OCI-M1 (cell line): ENCODE measurements around the gene HECTD1.
"Not testable (repeated sequence)": the region's sequence is repeated elsewhere in the genome, so short reads cannot be mapped to it uniquely, and the experiment has no call there.

ENCODE experiments used
- DNase-seq: peaks from one replicate; lab custom pipeline; 2025; lab: John Stamatoyannopoulos, UW

HECTD1 gene

DNA sequence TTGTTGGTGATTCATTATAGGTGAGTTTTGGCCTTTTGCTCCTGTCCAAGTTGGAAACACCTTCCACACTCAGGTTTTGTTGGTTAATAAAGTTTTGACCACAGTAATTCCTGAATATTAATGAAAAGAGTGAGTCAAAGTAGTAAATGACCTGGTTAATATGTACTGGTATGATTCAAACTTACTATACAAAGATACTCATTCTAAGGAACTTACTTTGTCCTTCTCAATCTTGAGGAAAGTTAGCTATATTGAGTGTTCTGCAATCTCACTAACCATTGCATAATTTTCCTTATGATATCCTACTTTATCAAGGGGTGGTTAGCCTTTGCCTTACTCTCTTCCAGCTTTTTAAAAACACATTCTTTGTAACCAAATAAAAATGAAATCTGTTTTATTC, 20.9 kb upstream of the HECTD1 start:
- peak; percentile 70 for DNase-seq

DNA sequence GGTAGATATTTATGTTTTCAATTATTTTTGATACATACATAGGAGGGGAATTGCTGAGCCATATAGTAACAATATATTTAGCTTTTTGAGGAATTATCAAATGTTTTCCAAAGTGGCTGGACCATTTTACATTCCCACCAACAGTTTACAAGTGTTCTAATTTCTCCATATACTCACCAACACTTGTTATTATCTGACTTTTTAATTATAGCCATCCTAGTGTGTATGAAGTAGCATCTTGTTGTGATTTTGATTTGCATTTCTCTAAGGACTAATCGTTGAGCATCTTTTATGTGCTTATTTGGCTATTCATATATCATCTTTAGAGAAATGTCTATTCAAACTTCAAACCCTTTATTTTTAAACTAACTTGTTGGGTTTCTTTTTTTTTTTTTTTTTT, 17.2 kb upstream of the HECTD1 start:
- no peak for DNase-seq

DNA sequence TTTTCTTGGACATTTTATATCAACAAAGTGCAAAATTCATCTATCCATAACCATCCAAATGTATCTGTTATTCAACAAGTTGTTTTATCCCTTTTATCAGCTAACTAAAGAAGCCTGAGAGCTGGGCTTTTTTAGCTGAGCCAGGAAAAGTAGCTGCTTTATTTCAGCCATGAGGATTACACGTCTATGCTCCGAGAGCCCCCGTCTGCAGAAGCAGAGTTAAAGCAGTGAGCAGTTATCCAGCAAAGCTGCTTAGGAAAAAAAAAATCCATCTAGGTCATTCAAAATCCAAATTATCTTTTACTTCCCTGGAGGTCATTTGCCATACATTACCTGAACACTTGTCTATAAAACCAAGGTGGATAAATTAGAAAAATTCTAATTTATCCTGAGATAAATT, 15.7 kb upstream of the HECTD1 start:
- no peak for DNase-seq

DNA sequence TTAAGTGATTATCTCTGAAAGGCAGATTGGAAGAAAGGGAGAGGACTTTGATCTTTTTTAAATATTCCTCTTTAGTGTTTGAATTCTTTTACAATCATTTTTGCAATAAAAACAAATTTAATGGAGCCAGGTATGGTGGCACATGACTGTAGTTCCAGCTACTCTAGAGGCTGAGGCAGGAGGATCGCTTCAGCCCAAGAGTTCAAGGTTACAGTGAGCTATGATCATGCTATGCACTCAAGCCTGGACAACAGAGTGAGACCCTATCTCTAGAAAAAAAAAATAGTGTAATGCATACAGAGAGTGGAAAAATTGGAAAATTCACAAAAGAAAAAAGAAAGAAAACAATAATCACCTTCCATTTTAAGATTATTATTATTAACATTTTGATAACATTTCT, 15.2 kb upstream of the HECTD1 start:
- DNase-seq: no peak

DNA sequence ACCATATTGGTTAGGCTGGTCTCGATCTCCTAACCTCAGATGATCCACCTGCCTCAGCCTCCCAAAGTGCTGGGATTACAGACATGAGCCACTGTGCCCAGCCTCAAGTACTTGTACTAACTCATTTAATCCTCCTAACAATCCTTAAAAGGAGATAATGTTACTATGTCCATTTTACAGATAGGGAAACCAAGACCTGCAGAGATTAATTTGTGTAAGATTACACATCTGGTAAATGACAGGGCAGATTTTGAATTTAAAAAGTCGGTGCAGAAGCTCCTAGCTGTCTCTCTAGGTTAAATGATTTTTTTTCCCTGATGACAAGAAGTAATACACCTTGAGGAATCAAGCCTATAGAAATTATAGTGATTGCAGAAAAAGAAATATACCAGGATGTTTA, 13.7 kb upstream of the HECTD1 start:
- no peak for DNase-seq

DNA sequence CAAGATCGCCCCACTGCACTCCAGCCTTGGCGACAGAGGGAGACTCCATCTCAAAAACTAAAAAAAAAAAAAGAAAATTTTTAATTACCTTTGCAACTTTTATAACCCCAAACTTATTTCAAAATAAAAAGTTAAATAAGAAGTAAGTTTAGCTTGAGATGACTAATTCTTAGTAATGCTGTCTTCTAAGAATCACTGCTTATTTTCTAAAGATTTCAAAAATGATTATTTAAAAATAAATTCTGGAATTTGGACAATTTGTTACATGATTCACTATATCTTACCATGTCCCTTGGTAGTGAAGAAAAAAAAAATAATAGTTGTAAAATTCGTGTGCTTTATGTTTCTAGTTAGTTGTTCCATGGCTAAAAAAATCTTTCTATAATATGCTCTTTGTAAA, 11.6 kb upstream of the HECTD1 start:
- no peak for DNase-seq

DNA sequence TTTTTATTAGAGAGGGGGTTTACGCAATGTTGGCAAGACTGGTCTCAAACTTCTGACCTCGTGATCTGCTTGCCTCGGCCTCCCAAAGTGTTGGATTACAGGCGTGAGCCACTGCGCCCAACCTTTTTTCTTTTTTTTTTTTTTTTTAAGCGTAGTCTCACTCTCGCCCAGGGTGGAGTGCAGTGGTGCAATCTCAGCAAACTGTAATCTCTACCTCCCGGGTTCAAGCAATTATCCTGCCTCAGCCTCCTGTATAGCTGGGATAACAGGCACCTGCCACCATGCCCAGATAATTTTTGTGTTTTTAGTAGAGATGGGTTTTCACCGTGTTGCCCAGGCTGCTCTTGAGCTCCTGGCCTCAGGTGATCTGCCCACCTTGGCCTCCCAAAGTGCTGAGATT, 8.8 kb upstream of the HECTD1 start:
- DNase-seq: no peak

DNA sequence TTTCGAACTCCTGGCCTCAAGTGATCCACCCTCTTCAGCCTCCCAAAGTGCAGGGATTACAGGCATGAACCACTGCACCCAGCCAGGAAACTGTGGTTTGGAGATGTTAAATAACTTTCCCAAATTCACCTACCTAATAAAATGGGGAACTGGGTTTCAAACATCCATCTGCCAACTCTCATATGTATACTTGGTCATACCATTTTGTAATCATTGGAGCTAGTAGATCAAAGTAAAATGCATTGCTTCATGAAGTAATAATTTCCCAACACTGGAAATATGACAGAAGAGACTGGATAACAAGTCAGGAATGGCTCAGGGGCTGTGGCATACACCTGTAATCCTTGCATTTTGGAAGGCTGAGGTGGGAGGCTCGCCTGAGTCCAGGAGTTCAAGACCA, 5.3 kb upstream of the HECTD1 start:
- DNase-seq: no peak

DNA sequence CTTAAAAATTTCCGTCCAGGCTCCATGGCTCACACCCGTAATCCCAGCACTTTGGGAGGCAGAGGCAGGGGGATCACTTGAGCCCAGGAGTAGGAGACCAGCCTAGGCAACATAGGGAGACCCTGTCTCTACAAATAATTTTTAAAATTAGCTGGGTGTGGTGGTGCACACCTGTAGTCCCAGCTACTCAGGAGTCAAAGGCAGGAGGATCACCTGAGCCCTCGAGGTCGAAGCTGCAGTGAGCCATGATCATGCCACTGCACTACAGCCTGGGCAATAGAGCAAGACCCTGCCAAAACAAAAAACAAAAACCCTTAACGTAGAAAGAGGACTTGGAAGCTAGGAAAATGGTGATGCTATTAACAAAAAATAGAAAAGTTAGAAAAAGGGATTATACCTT, 2.0 kb upstream of the HECTD1 start:
- no peak for DNase-seq

DNA sequence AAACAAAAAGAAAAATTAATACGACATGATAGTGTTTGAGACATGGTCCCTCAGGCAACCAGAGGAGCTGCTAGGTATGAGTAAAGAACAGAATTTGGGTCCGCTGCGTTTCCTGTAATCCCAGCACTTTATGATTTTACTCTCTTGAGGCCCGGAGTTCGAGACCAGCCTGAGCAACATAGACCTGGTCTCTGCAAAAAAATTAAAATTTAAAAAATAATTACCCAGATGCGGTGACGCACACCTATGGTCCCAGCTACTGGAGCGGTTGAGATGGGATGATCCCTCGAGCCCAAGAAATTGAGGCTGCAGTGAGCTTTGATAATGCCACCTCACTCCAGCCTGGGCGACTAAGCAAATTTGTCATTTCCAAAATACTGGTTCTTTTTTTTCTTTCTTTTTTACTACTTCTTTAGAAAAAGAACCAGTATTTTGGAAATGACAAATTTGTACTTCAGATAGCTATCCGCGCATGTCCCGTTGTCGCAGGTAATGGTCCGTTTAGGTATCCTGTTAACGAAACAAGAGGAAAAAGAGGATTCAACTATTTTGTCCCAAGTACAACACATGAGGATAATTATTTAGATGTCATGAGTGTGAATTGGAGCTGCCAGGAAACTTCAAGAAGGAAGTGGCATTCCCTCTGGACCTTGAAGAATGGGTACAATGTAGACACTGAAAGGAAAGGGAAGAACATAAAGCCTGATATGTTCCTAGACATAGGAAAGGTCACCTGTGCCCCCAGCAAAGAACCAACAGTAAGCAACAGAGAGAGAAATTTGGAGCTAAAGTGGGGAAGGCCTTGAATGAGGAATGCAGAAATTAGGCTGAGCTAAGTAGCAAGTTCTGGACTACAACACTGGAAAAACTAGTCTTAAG, 1.2 kb upstream of the HECTD1 start:
- no peak for DNase-seq

DNA sequence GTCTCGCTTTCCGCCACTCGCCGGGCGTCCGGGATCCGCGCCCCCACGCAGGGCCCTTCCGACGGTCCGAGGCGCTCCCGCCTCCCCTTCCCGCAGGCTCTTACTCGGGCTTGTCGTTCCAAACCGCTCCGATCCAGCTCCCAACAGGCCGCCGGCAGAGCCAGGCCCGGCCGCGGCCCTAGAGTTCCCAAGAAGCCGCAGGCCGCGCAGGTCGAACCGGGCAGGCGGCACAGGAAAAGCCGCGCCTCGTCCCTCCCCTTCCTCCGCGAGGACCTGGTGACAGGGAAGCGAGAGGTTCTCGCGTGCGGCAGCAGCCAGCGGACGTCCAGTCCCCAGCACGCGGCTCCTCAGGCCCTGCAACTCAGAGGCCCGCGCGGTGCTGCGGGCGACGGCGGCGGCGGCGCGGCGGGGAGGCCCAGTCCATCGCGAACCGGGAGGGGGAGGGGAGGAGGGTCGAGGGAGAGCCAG, 272 bp downstream of the HECTD1 start:
- no peak for DNase-seq

DNA sequence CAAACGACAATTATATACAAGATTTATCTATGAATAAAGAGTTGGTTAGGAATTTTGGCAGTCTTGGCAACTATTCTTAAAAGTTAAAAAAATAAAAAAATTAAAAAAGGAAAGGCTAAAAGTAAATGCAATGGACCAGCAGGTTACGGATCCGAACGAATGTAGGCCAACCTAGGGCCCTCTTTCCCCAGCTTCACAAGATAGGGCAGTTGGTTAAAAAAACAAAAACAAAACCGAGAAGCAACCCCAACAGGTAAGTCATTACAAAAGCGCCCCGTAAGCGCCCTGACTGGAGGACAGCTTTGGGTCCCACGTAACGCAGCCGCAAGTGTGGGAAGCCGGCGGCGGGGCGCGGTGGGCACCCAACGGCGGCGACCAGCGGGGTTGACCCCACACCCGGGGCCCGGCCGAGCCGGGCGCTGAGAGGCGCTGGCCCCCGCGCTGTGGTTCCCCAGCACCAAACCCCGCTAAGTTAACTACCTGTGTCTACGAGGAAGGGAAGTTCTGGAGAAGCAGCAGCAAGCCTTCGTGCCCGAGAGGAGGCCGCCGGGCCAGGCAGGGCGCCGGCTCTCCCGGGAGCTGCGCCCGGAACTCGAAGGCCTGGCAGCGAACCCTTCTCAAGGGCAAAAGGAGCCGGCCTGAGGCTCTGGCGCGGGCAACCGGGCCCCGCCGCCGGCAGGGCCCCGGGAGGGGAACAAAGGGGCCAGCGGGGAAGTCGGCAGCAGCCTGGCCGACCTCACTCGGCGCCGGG, 882 bp downstream of the HECTD1 start:
- peak; percentile 45 for DNase-seq

DNA sequence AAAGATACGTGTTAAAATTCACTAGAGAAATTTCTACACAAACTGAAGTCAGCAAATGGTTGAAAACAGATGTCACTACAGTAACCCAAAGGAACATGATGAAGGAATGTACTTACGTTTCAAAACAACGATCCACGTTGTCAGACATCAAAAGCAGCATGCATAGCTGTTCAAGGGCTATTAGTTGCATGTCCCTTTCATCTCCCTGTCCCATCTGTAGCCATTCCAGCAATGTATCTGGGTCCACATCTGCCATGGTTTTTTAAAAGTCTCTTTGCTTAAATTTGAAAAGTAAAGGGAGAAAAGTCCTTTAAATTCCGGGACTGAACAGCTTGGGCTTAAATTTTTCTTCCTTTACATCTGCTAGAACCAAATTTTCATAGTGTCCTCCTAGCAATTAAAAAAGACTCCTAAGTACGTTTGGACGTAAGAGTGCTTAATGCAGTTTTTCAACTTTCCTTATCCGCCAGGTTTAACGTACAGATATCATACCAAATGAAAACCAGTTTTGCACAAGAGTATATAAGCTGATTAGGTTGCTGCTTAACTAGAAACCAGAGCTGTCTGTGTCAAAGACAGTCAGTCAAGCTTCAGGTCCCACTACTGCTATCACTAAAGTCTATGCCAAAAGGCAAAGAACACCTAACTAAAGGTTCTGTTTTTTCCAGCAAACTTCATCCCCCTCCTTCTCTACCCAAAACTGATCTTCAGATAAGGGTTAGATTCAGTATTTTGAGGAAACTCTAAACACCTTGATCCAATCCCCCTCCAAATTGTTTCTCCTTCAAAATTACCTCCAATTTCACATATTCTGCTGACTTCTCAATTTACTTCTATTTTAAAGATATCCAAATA, 1.7 kb downstream of the HECTD1 start:
- DNase-seq: peak; percentile 66

DNA sequence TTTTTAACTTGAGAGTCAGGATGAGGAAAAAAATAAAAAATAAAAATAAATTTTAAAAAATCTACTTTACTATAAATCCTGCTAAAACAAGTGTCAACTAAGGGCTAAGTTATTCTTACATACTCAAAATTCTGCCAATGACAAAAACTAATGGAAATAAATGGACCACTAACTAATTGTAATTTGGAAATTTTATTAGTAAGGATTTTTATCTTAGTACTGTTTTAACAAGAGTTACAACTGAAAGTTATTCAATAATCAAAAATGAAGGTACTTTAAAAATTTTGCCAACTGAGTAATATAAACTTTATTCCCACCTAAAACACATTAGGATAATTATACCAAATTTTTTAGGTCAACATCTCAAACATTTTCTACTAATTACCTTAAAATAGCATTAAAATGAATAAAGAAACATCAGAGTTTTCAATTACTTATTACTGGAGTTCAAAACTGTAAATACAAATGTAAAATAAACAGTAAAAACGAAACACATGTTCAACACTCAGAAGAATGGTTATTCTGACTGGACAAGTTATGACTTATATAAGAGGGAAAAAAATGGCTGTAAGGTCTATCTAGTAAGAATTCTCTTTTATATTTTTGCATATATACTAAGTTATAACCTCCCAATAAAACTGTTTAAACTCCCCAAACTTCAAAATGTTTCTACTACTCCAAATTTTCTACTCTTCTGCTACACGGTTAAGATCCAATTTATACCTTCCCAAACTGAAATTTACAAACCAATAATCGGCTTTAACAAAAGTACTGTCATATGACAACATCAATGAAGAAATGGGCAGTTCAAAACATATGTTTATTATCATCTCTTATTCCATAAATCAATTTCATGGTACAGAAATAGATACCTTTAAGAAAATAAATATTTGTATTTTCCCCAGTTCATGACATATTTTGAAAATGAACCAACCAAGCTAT, 2.7 kb downstream of the HECTD1 start:
- DNase-seq: peak; percentile 16

DNA sequence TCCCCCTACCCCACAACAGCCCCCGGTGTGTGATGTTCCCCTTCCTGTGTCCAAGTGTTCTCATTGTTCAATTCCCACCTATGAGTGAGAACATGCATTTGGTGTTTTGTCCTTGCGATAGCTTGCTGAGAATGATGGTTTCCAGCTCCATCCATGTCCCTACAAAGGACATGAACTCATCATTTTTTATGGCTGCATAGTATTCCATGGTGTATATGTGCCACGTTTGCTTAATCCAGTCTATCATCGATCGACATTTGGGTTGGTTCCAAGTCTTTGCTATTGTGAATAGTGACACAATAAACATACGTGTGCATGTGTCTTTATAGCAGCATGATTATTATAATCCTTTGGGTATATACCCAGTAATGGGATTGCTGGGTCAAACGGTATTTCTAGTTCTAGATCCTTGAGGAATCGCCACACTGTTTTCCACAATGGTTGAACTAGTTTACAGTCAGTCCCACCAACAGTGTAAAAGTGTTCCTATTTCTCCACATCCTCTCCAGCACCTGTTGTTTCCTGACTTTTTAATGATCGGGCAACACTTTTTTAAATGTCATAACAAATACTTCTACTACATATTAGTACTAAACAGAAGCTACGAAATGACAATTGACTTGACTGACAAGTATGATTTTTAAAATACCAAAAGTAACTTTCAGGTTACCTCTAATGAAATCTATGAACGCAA, 3.5 kb downstream of the HECTD1 start:
- not testable (repeated sequence) for DNase-seq

DNA sequence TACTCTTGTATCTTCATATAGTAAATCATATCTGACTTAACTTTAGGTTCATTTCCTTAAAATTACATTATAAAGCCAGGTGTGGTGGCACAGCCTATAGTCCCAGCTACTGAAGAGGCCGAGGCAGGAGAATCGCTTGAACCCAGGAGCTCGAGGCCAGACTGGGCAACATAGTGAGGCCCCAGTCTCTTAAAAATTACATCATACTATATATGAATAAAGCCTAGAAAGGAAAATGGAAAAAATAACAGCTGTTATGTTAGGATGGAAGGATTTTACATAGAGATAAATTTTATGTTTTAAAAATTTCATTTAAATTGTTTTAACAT, 4.2 kb downstream of the HECTD1 start:
- DNase-seq: no peak

DNA sequence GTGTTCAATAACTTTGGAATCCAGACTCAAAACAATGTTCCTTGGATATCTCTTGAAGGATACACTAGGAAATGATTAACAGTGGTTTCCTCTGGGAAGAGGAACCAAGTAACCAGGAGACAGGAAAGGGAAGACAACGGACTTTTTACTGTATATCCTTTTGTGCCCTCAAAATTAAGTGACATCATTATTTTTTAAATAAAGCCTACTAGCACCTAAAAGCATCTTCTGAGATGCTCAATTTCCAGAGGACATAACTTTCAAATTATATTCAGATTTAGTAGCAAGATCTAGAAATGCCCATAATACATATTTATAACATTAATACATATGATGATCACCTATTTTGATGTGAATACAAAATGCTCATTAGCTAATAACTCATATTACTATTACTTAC, 6.5 kb downstream of the HECTD1 start:
- no peak for DNase-seq

DNA sequence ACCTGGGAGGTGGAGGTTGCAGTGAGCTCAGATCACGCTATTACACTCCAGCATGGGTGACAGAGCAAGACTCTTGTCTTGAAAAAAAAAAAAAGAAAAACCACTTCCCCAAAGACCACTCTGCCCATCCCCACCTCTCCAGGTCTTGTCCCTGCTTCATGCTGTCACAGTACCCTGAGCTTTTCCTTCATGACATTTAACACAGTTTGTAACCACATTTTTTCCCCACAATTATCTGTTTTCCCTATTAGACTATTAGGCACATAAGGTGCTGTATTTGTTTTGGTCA, 6.9 kb downstream of the HECTD1 start:
- DNase-seq: peak; percentile 59

DNA sequence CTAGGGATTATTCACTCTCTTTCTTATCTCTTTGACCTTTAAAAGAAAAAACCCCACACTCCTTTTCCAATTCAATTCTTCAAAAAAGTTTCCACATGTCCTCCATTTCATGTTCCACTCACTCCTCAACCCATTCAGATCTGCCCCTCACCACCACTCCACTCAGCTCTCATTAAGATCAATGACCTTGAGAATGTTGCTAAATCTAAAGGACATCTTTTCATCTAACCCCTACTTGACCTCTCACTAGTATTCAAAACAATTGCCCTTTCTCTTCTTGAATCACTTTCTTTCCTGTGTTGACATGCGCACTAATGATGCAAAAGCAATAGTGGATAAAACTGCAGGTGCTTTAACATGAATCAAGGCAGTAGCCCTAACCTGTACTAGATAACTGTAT, 9.9 kb downstream of the HECTD1 start:
- DNase-seq: peak; percentile 6

DNA sequence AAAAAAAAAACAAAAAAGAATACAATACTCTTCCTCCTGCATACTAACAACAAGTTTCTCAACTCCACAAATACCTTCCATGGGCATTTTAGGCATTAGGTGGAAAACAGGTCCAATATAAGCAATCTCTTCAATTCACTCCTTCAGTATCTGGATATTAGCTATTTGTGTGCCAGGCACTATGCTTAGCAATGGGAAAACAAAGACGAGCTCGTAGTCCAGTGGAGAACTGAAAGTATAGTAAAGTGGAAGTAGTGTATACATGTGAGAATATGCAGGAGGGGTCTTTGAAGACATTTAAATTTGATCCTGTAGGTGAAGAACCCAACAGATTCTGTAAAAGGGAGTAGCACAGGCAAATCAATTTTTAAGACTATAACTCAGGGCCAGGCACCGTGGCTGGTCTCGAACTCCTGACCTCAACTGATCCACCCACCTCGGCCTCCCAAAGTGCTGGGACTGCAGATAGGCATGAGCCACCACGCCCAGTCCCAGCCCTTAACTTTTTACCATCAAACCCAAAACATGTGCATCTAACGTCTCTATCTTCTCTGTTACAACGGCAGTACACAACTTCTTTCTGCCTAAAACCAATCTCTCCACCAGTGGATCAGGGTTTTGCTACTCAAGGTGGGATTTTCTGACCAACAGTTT, 10.6 kb downstream of the HECTD1 start:
- peak; percentile 54 for DNase-seq

DNA sequence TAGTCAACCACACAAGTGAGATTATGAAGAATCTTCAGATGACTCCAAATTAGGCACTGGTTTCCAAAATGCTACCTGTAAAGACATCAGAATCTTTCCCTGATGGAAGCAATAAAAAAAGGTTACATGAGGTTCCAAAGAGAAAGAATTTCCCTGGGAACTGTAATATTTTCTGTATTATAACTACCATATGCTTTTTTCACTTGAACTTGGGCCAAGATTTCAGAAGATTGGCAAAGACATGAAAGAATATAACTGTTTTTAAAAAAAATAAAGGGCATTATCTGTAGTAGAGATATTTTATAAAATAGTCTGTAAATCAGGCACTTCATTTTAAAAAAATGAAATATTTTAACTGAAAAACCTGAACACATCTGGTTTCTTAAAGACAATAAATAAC, 12.9 kb downstream of the HECTD1 start:
- DNase-seq: no peak
